Activated B cell treated with CpG ODN at 0.5 μM for 24 hours (primary cell): Measurements from ENCODE around the gene SGSH. TPM values are rescaled to one million over a fixed set of nuclear protein-coding genes. Genes with fewer than 3 reads are reported as not detected.

Experiments used
- ATAC-seq: fragments of 200-7000 bp; cut with Tn5 transposase; one replicate; pipeline ENCODE4 v1.10.0; 2021; ENCODE audit warnings: low read depth, mild to moderate bottlenecking, moderate library complexity
- CTCF ChIA-PET: fragments of 350-600 bp; sonication (Branson Sonifier 250); formaldehyde crosslinking; loops from one replicate; lab custom pipeline; 2021; ENCODE audit warnings: antibody characterized with exemption; lab: Charles Lee
- POLR2A ChIA-PET: fragments of 350-600 bp; sonication (Branson Sonifier 250); formaldehyde crosslinking; loops from one replicate; lab custom pipeline; 2021; ENCODE audit warnings: antibody characterized with exemption; lab: Charles Lee
- DNase-seq: peaks from one replicate; pipeline ENCODE4 v3.0.0; 2022
- H3K27ac Mint-ChIP-seq: one replicate; pipeline ENCODE4 v1.8.0; 2020; ENCODE audit warnings: mixed read lengths
- H3K27me3 Mint-ChIP-seq: one replicate; pipeline ENCODE4 v1.8.0; 2021; ENCODE audit warnings: mixed read lengths
- H3K36me3 Mint-ChIP-seq: one replicate; pipeline ENCODE4 v1.8.0; 2021; ENCODE audit warnings: low read depth, mixed read lengths
- H3K4me1 Mint-ChIP-seq: one replicate; pipeline ENCODE4 v1.8.0; 2021; ENCODE audit warnings: mixed read lengths
- H3K4me3 Mint-ChIP-seq: one replicate; pipeline ENCODE4 v1.8.0; 2020; ENCODE audit warnings: mild to moderate bottlenecking, mixed read lengths
- H3K9me3 Mint-ChIP-seq: one replicate; pipeline ENCODE4 v1.8.0; 2020; ENCODE audit warnings: mixed read lengths
- CTCF ChIP-seq: fragments of 200-600 bp; IDR thresholded peaks from one replicate; pipeline ENCODE4 v1.8.0; 2022; ENCODE audit warnings: antibody characterized with exemption, mild to moderate bottlenecking
- intact Hi-C: fragments of 100-400 bp; cut with micrococcal nuclease; formaldehyde crosslinking; loops from one replicate; pipeline ENCODE4 v1.15.1; 2024
- total RNA-seq: library from RNA; stranded (reverse); gene quantifications from 2 replicates; pipeline ENCODE4 v1.2.3, GENCODE V29; 2022

SGSH gene
- total RNA-seq, 1 donor from 2014 or later, result 41.3 TPM

GRCh38 chr17:80265205-80266068 lies 45.3 kb upstream of the SGSH start:
- intact Hi-C loops, result no loop called here
- Mint-ChIP-seq H3K9me3 (no peaks in the 10 kb centered on the region), H3K4me3 (peak overlapping the region; percentile 93), H3K27me3 (no peaks in the 10 kb centered on the region), H3K4me1 (peaks cover 49% of the 10 kb centered on the region), H3K27ac (peak overlapping the region; percentile 90), H3K36me3 (peaks cover 26% of the 10 kb centered on the region)
- DNase-seq, result no peak
- ChIA-PET POLR2A (interaction anchor here (0.6 to 0.7 kb wide), 3 partner anchors 395 to 1596 kb away, joined by 3 read pairs; partner anchors contain the start of genes NDUFAF8 and TEPSIN), CTCF (no interaction called here)
- ATAC-seq, result no peak
- TF ChIP-seq CTCF, result no peak

GRCh38 chr17:80264205-80265075 lies 44.3 kb upstream of the SGSH start:
- CTCF ChIA-PET, result interaction anchor here (1.2 to 1.5 kb wide), 3 partner anchors 12 to 181 kb away, joined by 3 read pairs; partner anchors contain the start of gene GAA

GRCh38 chr17:80263253-80264204 lies 43.4 kb upstream of the SGSH start:
- ChIA-PET CTCF (interaction anchor here (0.8 to 1.5 kb wide), 4 partner anchors 11 to 181 kb away, joined by 3 read pairs; partner anchors contain the start of gene GAA), POLR2A (interaction anchor here (0.7 to 2.2 kb wide), 13 partner anchors 9 to 614 kb away, joined by 3 to 17 read pairs (median 4); partner anchors contain the start of genes SGSH and SLC26A11)
- ATAC-seq (peak; percentile 64), DNase-seq (peak; percentile 73)
- peaks cover 20% of the 10 kb centered on the region for H3K36me3 Mint-ChIP-seq
- H3K27me3 Mint-ChIP-seq, result no peaks in the 10 kb centered on the region
- H3K4me3 Mint-ChIP-seq, result peak overlapping the region; percentile 93
- peaks cover 64% of the 10 kb centered on the region for H3K4me1 Mint-ChIP-seq
- no peak for TF ChIP-seq CTCF
- intact Hi-C loops, result loop anchor here (1.0 to 5.0 kb wide), 6 partner anchors 9 to 974 kb away; partner anchors contain the start of genes CEP131, EIF4A3, GAA and NDUFAF8
- peak overlapping the region; percentile 90 for H3K27ac Mint-ChIP-seq
- H3K9me3 Mint-ChIP-seq, result no peaks in the 10 kb centered on the region

More at GRCh38 chr17:80264205-80265075, 44.3 kb upstream of the SGSH start:
- ATAC-seq (no peak), DNase-seq (no peak)
- Mint-ChIP-seq H3K27ac (peak overlapping the region; percentile 90), H3K9me3 (no peaks in the 10 kb centered on the region), H3K4me1 (peaks cover 55% of the 10 kb centered on the region), H3K4me3 (peak overlapping the region; percentile 93), H3K27me3 (no peaks in the 10 kb centered on the region), H3K36me3 (peaks cover 20% of the 10 kb centered on the region)
- TF ChIP-seq CTCF, result no peak
- intact Hi-C loops, result loop anchor here (5.0 kb wide), 3 partner anchors 162 to 973 kb away; partner anchors contain the start of genes CEP131, GAA, NDUFAF8 and TEPSIN
- POLR2A ChIA-PET, result interaction anchor here (0.6 to 2.2 kb wide), 7 partner anchors 16 to 1597 kb away, joined by 3 to 17 read pairs (median 3); partner anchors contain the start of genes SGSH and SLC26A11

- Mint-ChIP-seq H3K27ac (peak overlapping the region; percentile 90), H3K36me3 (peaks cover 20% of the 10 kb centered on the region), H3K27me3 (no peaks in the 10 kb centered on the region), H3K4me1 (peaks cover 71% of the 10 kb centered on the region), H3K4me3 (peak overlapping the region; percentile 93), H3K9me3 (no peaks in the 10 kb centered on the region)
- POLR2A ChIA-PET, result interaction anchor here (1.0 to 2.2 kb wide), 6 partner anchors 8 to 615 kb away, joined by 3 to 17 read pairs (median 4); no protein-coding TSS in a partner anchor
- no peak for ATAC-seq
- intact Hi-C loops, result loop anchor here (1.0 to 5.0 kb wide), 6 partner anchors 9 to 974 kb away; partner anchors contain the start of genes CEP131, EIF4A3, GAA and NDUFAF8
- CTCF ChIA-PET, result interaction anchor here (0.8 to 1.5 kb wide), 3 partner anchors 11 to 180 kb away, joined by 3 read pairs; partner anchors contain the start of gene GAA
- DNase-seq, result peak; percentile 27
- no peak for TF ChIP-seq CTCF
Measured at GRCh38 chr17:80262775-80263244, 42.7 kb upstream of the SGSH start.
